ENCODE data around the gene ARHGAP22.

ARHGAP22 gene

DNA sequence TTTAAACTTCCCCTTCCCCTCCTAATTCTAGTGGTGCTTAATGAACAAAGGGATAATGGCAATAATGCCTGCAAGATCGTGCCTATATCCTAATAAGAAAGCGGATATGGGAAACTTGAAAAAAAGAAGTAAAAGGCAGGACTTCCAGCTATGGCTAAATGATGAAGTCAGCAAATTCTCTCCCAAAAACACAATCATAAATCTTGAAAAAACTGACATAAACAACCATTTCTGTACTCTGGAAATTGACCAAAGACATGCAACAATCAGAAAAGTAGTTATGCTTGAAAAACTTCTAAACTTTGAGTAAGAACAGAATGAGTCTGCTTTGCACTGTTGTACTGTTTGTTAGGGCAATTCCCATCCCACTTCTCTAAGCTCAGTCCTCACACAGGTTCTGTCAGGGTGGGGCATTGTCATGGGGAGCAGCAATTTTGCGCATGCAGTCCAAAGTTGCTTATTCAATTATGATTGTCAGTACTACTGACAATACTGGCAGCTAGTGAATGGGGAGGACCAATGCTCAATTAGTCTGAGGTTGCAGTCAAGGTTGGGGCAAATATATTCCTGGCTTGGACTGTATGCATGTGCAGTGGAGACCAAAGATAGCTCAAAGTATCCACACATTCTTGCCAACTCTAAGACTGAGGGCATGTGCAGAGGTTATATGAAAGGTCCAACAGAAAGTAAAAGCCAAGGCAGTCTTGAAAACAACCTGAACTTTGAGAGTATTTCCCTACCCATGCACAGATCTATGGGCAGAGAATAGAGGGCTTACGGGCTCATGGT, 34.1 kb upstream of the ARHGAP22 start:
- in situ Hi-C loops (cut with MboI; ENCODE audit: low sequenced_read_pairs, unreplicated experiment): no loop called here
- no peak for DNase-seq (ENCODE audit: low spot score)
- no peak for TF ChIP-seq CTCF (IDR thresholded peaks at IDR 0.05; ENCODE audit: borderline replicate concordance, control extremely low read depth, extremely low read depth, insufficient read depth, missing control alignments)

DNA sequence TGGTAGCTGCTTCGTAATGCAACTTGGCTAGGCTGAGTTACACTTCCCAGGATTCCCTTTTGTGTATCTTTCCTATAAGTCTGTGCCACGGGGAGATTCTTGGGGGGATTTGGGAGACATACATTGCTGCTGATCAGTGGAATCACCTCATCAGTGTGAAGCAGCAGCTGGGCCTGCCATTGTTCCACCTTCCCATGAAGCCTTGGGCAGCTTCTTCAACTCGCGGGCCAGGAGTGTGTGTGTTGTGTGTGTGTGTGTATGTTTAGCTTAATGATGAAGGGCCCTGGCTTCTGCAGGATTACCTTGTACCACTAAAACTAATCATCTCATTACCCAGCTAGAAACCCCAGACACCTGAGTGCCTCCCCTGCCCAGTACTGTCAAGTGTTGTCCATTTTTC, 33.3 kb upstream of the ARHGAP22 start:
- TF ChIP-seq CTCF (IDR thresholded peaks at IDR 0.05; ENCODE audit: borderline replicate concordance, control extremely low read depth, extremely low read depth, insufficient read depth, missing control alignments): no peak
- in situ Hi-C loops (cut with MboI; ENCODE audit: low sequenced_read_pairs, unreplicated experiment): no loop called here
- DNase-seq (ENCODE audit: low spot score): no peak

DNA sequence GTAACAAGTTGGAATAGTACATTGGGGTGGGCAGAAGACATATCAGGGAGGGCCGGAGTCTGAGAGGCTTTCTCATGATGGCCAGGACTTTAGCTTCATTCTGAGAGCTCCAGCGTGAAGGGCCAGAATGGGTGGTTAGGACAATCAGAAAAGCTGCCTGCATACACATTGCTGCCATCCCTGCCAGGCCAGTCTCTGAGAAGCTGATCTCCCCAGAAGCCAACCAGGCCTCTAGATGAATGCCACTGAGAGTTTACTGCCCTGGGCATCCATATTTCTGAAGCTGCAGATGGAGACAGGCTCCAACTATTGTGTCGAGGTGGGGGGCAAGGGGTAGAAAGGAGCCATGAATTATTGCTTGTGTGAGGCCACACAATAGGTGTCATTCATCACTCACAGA, 32.0 kb upstream of the ARHGAP22 start:
- in situ Hi-C loops (cut with MboI; ENCODE audit: low sequenced_read_pairs, unreplicated experiment): no loop called here
- TF ChIP-seq CTCF (IDR thresholded peaks at IDR 0.05; ENCODE audit: borderline replicate concordance, control extremely low read depth, extremely low read depth, insufficient read depth, missing control alignments): no peak
- no peak for DNase-seq (ENCODE audit: low spot score)

GRCh38 chr10:48636231-48636630, 31.4 kb upstream of the ARHGAP22 start:
- DNase-seq (ENCODE audit: low spot score): no peak
- TF ChIP-seq CTCF (IDR thresholded peaks at IDR 0.05; ENCODE audit: borderline replicate concordance, control extremely low read depth, extremely low read depth, insufficient read depth, missing control alignments): no peak
- in situ Hi-C loops (cut with MboI; ENCODE audit: low sequenced_read_pairs, unreplicated experiment): no loop called here

DNA sequence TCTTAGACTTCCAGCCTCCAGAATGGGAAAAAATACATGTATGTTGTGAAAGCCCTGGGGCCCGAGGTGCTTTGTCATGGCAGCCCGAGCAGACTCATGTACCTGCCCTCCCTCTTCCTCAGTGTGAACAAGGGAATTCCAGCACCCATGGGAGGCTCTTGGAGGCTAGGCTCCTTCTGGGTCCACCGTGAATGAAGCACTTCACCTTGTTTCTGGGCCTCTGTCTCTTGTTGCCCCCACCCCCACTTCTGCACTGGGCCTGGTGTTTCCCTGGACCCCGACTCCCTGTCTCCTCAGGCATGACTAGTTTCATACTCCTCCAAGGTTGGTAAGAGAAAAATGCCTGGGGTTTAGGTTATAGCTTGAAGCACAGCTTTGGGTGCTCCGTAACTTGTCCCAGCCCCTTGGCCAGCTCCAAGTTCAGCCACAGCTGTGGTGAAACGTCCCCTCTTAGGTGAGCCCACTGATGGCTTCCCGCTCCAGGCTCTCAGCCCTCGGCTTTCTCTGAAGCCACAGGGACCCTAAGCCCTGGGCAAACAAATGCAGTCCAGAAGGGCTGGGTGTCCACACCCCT, 30.2 kb upstream of the ARHGAP22 start:
- TF ChIP-seq CTCF (IDR thresholded peaks at IDR 0.05; ENCODE audit: borderline replicate concordance, control extremely low read depth, extremely low read depth, insufficient read depth, missing control alignments): no peak
- no peak for DNase-seq (ENCODE audit: low spot score)
- in situ Hi-C loops (cut with MboI; ENCODE audit: low sequenced_read_pairs, unreplicated experiment): no loop called here

- DNase-seq (ENCODE audit: low spot score): no peak
- no peak for TF ChIP-seq CTCF (IDR thresholded peaks at IDR 0.05; ENCODE audit: borderline replicate concordance, control extremely low read depth, extremely low read depth, insufficient read depth, missing control alignments)
- in situ Hi-C loops (cut with MboI; ENCODE audit: low sequenced_read_pairs, unreplicated experiment): no loop called here
These were observed 29.5 kb upstream of the ARHGAP22 start for GRCh38 chr10:48634198-48634983.
